ENCODE data around the gene DNAAF5.
"Not testable (repeated sequence)": the region's sequence is repeated elsewhere in the genome, so short reads cannot be mapped to it uniquely, and the experiment has no call there.

Gene DNAAF5

DNA sequence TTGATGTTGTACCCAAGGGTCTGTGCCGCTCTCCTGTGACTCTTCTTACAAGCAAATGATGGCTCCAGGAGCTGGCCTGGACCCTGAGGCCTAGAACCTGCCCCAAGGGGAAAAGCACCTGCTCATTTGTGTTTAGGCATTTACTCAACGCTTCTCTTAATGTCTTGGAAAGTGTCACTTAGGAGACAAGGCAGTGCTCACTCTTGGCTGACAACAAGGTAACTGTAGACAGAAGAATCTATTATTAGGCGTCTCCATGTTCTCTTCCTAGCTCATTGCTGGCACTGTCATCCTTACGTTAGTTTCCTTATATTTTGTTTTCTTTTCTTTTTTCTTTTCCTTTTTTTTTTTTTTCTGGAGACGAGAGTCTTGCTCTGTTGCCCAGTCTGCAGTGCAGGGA, 67.7 kb downstream of the DNAAF5 start:
- no peak overlapping the region for H3K4me3 ChIP-seq (ENCODE audit: low read depth, low read length)
- DNase-seq (ENCODE audit: low read depth), result no peak
- TF ChIP-seq, protein P1, sequence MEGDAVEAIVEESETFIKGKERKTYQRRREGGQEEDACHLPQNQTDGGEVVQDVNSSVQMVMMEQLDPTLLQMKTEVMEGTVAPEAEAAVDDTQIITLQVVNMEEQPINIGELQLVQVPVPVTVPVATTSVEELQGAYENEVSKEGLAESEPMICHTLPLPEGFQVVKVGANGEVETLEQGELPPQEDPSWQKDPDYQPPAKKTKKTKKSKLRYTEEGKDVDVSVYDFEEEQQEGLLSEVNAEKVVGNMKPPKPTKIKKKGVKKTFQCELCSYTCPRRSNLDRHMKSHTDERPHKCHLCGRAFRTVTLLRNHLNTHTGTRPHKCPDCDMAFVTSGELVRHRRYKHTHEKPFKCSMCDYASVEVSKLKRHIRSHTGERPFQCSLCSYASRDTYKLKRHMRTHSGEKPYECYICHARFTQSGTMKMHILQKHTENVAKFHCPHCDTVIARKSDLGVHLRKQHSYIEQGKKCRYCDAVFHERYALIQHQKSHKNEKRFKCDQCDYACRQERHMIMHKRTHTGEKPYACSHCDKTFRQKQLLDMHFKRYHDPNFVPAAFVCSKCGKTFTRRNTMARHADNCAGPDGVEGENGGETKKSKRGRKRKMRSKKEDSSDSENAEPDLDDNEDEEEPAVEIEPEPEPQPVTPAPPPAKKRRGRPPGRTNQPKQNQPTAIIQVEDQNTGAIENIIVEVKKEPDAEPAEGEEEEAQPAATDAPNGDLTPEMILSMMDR (IDR thresholded peaks at IDR 0.05; ENCODE audit: low read depth, low read length, missing control alignments), result no peak

DNA sequence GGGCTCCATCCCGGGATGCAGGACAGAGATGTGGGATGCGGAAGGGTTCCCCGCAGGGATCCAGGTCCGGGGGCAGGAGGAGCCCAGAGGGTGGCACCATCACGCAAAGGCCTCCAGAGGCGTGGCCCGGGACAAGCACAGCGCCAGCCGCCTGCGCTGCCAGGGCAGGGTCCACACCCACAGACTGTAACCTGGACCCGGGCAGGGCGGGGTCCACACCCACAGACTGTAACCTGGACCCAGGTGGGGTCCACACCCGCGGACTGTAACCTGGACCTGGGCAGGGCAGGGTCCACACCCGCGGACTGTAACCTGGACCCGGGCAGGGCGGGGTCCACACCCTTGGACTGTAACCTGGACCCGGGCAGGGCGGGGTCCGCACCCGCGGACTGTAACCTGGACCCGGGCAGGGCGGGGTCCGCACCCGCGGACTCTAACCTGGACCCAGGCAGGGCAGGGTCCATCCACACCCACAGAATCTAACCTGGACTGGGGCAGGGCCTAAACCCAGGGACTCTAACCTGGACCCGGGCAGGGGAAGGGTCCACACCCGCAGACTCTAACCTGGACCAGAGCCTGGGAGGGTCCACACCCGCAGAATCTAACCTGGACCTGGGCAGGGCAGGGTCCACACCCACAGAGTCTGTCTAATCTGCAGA, 68.3 kb downstream of the DNAAF5 start:
- DNase-seq (ENCODE audit: low read depth), result no peak
- H3K4me3 ChIP-seq (ENCODE audit: low read depth, low read length), result no peak overlapping the region
- TF ChIP-seq, protein P1 (IDR thresholded peaks at IDR 0.05; ENCODE audit: low read depth, low read length, missing control alignments), result no peak

DNA sequence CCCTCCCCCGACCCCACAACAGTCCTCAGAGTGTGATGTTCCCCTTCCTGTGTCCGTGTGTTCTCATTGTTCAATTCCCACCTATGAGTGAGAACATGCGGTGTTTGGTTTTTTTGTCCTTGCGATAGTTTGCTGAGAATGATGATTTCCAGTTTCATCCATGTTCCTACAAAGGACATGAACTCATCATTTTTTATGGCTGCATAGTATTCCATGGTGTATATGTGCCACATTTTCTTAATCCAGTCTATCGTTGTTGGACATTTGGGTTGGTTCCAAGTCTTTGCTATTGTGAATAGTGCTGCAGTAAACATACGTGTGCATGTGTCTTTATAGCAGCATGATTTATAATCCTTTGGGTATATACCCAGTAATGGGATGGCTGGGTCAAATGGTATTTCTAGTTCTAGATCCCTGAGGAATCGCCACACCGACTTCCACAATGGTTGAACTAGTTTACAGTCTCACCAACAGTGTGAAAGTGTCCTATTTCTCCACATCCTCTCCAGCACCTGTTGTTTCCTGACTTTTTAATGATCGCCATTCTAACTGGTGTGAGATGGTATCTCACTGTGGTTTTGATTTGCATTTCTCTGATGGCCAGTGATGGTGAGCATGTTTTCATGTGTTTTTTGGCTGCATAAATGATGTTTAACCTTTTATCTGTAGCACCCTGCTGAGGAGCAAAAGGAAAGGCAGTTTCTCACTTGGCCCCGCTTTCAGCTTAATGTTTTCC, 70.1 kb downstream of the DNAAF5 start:
- not testable (repeated sequence) for H3K4me3 ChIP-seq (ENCODE audit: low read depth, low read length)

DNA sequence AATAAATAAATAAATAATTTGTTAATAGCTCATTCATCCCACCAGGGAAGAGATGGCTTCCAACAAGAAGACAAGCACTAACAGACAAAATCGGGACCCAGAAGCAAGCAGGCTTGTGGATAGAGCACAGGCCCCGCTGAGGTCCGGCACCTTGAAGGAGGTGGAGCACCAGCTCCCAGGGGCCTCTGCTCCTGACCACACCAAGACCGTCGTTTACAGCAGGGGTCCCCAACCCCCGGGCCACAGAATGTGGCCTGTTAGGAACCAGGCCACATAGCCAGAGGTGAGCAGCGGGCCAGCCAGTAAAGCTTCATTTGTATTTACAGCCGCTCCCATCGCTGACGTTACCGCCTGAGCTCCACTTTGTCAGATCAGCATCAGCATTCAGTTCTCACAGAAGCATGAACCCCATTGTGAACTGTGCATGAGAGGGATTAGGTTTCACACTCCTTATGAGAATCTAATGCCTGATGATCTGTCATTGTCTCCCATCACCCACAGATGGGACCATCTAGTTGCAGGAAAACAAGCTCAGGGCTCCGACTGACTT, 72.5 kb downstream of the DNAAF5 start:
- DNase-seq (ENCODE audit: low read depth), result no peak
- TF ChIP-seq, protein P1 (IDR thresholded peaks at IDR 0.05; ENCODE audit: low read depth, low read length, missing control alignments), result no peak
- H3K4me3 ChIP-seq (ENCODE audit: low read depth, low read length), result no peak overlapping the region

More for the DNA sequence above, 70.1 kb downstream of the DNAAF5 start:
- DNase-seq (ENCODE audit: low read depth), result not testable (repeated sequence)

DNA sequence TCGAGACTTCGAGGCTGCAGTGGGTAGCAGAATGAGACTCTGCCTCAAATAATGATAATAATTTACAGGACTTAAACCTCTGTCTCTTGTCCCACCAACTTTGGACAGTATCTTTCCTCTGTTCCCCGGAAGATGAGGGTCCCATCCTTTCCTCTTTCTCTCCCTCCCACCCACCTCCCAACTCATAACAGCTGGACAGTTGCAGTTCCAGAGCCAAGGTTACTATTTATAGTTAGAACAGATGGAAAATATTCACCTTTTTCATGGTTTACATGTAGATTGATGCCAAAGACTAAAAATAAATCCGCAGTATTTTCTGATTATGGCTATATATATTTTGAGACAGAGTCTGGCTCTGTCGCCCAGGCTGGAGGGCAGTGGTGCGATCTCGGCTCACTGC, 74.2 kb downstream of the DNAAF5 start:
- DNase-seq (ENCODE audit: low read depth), result no peak
- TF ChIP-seq, protein P1 (IDR thresholded peaks at IDR 0.05; ENCODE audit: low read depth, low read length, missing control alignments), result no peak
- H3K4me3 ChIP-seq (ENCODE audit: low read depth, low read length), result no peak overlapping the region

DNA sequence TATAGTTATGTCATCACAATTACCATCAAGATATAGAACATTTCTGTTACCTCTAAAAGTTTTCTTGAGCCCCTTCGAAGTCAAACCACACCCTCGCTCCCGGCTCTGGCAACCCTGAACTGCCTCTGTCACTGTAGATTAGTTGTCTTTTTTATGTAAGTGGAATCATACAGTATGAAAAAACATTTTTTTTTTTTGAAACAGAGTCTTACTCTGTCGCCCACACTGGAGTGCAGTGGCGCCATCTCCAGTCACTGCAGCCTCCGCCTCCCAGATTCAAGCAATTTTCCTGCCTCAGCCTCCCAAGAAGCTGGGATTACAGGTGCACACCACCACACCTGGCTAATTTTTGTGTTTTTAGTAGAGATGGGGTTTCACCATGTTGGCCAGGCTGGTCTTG, 74.9 kb downstream of the DNAAF5 start:
- H3K4me3 ChIP-seq (ENCODE audit: low read depth, low read length); DNase-seq (ENCODE audit: low read depth): not testable (repeated sequence)

DNA sequence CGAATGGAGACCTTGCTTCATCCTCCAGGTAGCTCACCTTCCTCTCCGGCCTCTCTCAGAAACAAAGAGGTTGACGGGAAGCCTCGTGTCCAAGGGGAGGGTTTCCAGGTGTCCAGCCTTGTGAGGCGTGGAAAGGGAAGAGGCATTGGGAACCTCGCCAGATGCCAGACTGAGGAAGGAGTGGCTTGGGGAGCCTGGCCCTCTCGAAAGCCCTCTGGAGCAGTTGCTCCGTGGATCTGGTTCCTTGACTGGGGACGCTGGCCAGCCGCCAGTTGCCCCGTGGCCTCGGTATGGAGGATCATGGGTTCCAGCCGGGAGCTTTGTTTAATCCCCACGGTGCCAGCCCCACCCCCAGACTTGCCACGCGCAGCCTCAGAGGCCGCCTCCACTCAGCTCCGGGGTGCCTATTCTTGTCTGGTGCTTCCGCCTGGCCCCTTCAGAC, 75.5 kb downstream of the DNAAF5 start:
- H3K4me3 ChIP-seq (ENCODE audit: low read depth, low read length), result no peak overlapping the region
- TF ChIP-seq, protein P1 (IDR thresholded peaks at IDR 0.05; ENCODE audit: low read depth, low read length, missing control alignments), result no peak
- no peak for DNase-seq (ENCODE audit: low read depth)
